Stomach (tissue), 9 donors: ENCODE measurements around the gene PLIN5. TPM values are rescaled to one million over a fixed set of nuclear protein-coding genes. Genes with fewer than 3 reads are reported as not detected.

Experiments used
- DNase-seq, 2 donors: peaks; one replicate each; pipeline versions ENCODE4 v3.0.0 to v3.0.0-alpha.2; 2013 to 2019
- H3K27ac ChIP-seq, 5 donors: fragments of 200-600 bp in 4 of 5; sonication (generic) in 4 of 5; one replicate each; pipeline ENCODE4 v1.5.1; 2013 to 2019; ENCODE audit warnings: mild to moderate bottlenecking in 1 of 5, moderate library complexity in 1 of 5
- H3K27me3 ChIP-seq, 3 donors: fragments of 200-600 bp; sonication (generic); one replicate each; pipeline ENCODE4 v1.5.1; 2017 to 2019; ENCODE audit warnings: mixed run types in 1 of 3
- H3K36me3 ChIP-seq, 4 donors: fragments of 200-600 bp; sonication (generic); 1 replicate in 3 of 4; 2 replicates in 1 of 4; pipeline ENCODE4 v1.5.1; 2016 to 2019
- H3K4me1 ChIP-seq, 4 donors: fragments of 200-600 bp; sonication (generic); one replicate each; pipeline ENCODE4 v1.5.1; 2016 to 2019
- H3K4me3 ChIP-seq, 4 donors: fragments of 200-600 bp; sonication (generic) in 3 of 4; one replicate each; pipeline ENCODE4 v1.5.1; 2016 to 2019; ENCODE audit warnings: mild to moderate bottlenecking in 1 of 4
- H3K9me3 ChIP-seq, 4 donors: fragments of 200-600 bp; sonication (generic); one replicate each; pipeline ENCODE4 v1.5.1; 2016 to 2019
- CTCF ChIP-seq, 7 experiments: fragments of 450-650 bp in 4 of 7; fragments of 200-600 bp in 3 of 7; sonication (generic) in 3 of 7; IDR thresholded peaks; one replicate each; pipeline ENCODE4 v1.5.1; 2016 to 2019; ENCODE audit warnings: antibody characterized with exemption in 7 of 7, control low read depth in 2 of 7, mild to moderate bottlenecking in 1 of 7
- EP300 ChIP-seq: sonication (generic); formaldehyde crosslinking; IDR thresholded peaks from one replicate; pipeline ENCODE4 v1.6.1; 2017; ENCODE audit warnings: antibody characterized with exemption
- POLR2A ChIP-seq, 4 donors: fragments of 450-650 bp; IDR thresholded peaks; one replicate each; pipeline ENCODE4 v1.6.1; 2016; ENCODE audit warnings: antibody characterized with exemption in 4 of 4, control low read depth in 2 of 4, mild to moderate bottlenecking in 1 of 4, moderate library complexity in 1 of 4
- POLR2AphosphoS5 ChIP-seq, 3 donors: sonication (generic); formaldehyde crosslinking; IDR thresholded peaks; one replicate each; pipeline ENCODE4 v1.6.1; 2016; ENCODE audit warnings: antibody characterized with exemption in 3 of 3
- WGBS, 5 donors: extraction: QIAGEN DNeasy Blood & Tissue Kit in 3 of 5; methylation state at CpG; one replicate each; pipeline versions ENCODE4 v1.1.5 to v1.1.7; 2013 to 2018; 5-methylcytosine and 5-hydroxymethylcytosine counted together
- intact Hi-C: fragments of 100-400 bp; cut with DNase I; formaldehyde crosslinking; loops from one replicate; pipeline ENCODE4 v1.15.1; 2023; ENCODE audit warnings: low total_unique reads
- polyA plus RNA-seq, 3 donors: library from polyadenylated mRNA; stranded (reverse); fragments of 200-250 nt; gene quantifications; one replicate each; pipeline ENCODE4 v1.2.3, GENCODE V29; 2013
- total RNA-seq, 5 donors: library from RNA; depleted of rRNA; stranded (reverse); fragments of >200 nt; gene quantifications; one replicate each; pipeline versions ENCODE4 v1.1.0 to v1.2.3, GENCODE V29; 2014 to 2016
- donor health status: healthy with polysubstance abuse.
- donor health status: Bipolar disorder and iron deficiency.
- donor health status: healthy.

The PLIN5 gene
- total and polyA plus RNA-seq, 8 donors, result 1.4 to 114 (median 31.6) TPM

- DNase-seq, result no peak
- intact Hi-C loops, result no loop called here
- Histone ChIP-seq H3K36me3 (peaks cover 0 to 43% (median 14%) of the 10 kb centered on the region in 4 donors), H3K27me3 (peaks cover 0 to 5% (median 0%) of the 10 kb centered on the region in 3 donors), H3K4me3 (no peak overlapping the region), H3K4me1 (peaks cover 0 to 9% (median 6%) of the 10 kb centered on the region in 4 donors), H3K9me3 (no peaks in the 10 kb centered on the region), H3K27ac (no peak overlapping the region)
- WGBS, 5 donors, result 88 to 96% (median 93%) methylated on average over 17 of the region's 17 CpGs
- no peak for TF ChIP-seq CTCF (IDR thresholded peaks at IDR 0.05)
Measured at GRCh38 chr19:4512070-4512469, 23.0 kb downstream of the PLIN5 start.

- 84 to 90% (median 87%) methylated on average over 26 to 27 of the region's 27 CpGs for WGBS, 5 donors
- intact Hi-C loops, result no loop called here
- DNase-seq, result no peak
- no peaks in the 10 kb centered on the region for H3K27me3 ChIP-seq
- TF ChIP-seq POLR2AphosphoS5 (IDR thresholded peaks at IDR 0.05) (no peak), POLR2A (IDR thresholded peaks at IDR 0.05) (no peak), EP300 (no peak), CTCF (IDR thresholded peaks at IDR 0.05) (no peak)
- peaks cover 0 to 3% (median 2%) of the 10 kb centered on the region in 4 donors for H3K4me1 ChIP-seq
- no peak overlapping the region for H3K4me3 ChIP-seq
- peaks cover 0 to 48% (median 20%) of the 10 kb centered on the region in 4 donors for H3K36me3 ChIP-seq
- H3K9me3 ChIP-seq, result no peaks in the 10 kb centered on the region
- no peak overlapping the region for H3K27ac ChIP-seq
Measured at GRCh38 chr19:4511300-4512054, 23.5 kb downstream of the PLIN5 start.

GRCh38 chr19:4510435-4511255 is 24.4 kb downstream of the PLIN5 start:
- Histone ChIP-seq H3K27me3 (no peaks in the 10 kb centered on the region), H3K4me1 (no peaks in the 10 kb centered on the region), H3K27ac (no peak overlapping the region), H3K9me3 (no peaks in the 10 kb centered on the region), H3K4me3 (no peak overlapping the region), H3K36me3 (peaks cover 0 to 49% (median 27%) of the 10 kb centered on the region in 4 donors)
- 88 to 93% (median 90%) methylated on average over 29 to 37 of the region's 37 CpGs for WGBS, 5 donors
- no peak for DNase-seq
- intact Hi-C loops, result no loop called here
- TF ChIP-seq CTCF (IDR thresholded peaks at IDR 0.05), result no peak
- no peak for TF ChIP-seq POLR2A (IDR thresholded peaks at IDR 0.05)

GRCh38 chr19:4508698-4509097 is 26.3 kb downstream of the PLIN5 start:
- WGBS, 5 donors, result 82 to 95% (median 93%) methylated on average over 20 to 21 of the region's 21 CpGs
- no peak for DNase-seq
- no peak overlapping the region for H3K27ac ChIP-seq
- peaks cover 0 to 5% (median 0%) of the 10 kb centered on the region in 4 donors for H3K4me1 ChIP-seq
- intact Hi-C loops, result no loop called here
- TF ChIP-seq EP300 (no peak), POLR2AphosphoS5 (IDR thresholded peaks at IDR 0.05) (no peak), CTCF (IDR thresholded peaks at IDR 0.05) (no peak), POLR2A (IDR thresholded peaks at IDR 0.05) (no peak)
- H3K4me3 ChIP-seq, result no peak overlapping the region
- H3K27me3 ChIP-seq, result no peaks in the 10 kb centered on the region
- H3K36me3 ChIP-seq, result peaks cover 5 to 64% (median 46%) of the 10 kb centered on the region in 4 donors
- no peaks in the 10 kb centered on the region for H3K9me3 ChIP-seq
